H1 (cell line): ENCODE measurements around the gene DNAH10. TPM values are rescaled to one million over a fixed set of nuclear protein-coding genes. Genes with fewer than 3 reads are reported as not detected.

Experiments used
- CBX5 ChIP-seq: fragments of 300-800, 300-1000 bp; sonication (generic); IDR thresholded peaks from 2 replicates; pipeline ENCODE4 v1.7.1; 2016; ENCODE audit warnings: antibody characterized with exemption, low read length, low read depth
- CHD2 ChIP-seq: IDR thresholded peaks from 2 replicates; pipeline ENCODE4 v1.6.1; 2012; ENCODE audit warnings: low read length, improper control_type of control experiment
- GABPA ChIP-seq: IDR thresholded peaks from 2 replicates; pipeline ENCODE4 v1.6.1; 2011; ENCODE audit warnings: mild to moderate bottlenecking, low read length, moderate library complexity, borderline replicate concordance; ENCODE audit not compliant: insufficient read depth
- HDAC6 ChIP-seq: IDR thresholded peaks from one replicate; pipeline ENCODE4 v1.7.1; 2012; ENCODE audit warnings: low read depth, mild to moderate bottlenecking, inconsistent platforms, low read length, moderate library complexity
- JUND ChIP-seq: IDR thresholded peaks from 2 replicates; pipeline ENCODE4 v1.6.1; 2011; ENCODE audit warnings: mild to moderate bottlenecking, improper control_type of control experiment, low read length
- NANOG ChIP-seq: IDR thresholded peaks from 2 replicates; pipeline ENCODE4 v1.6.1; 2011; ENCODE audit warnings: low read length, low read depth, mild to moderate bottlenecking, inconsistent platforms; ENCODE audit not compliant: insufficient read depth, poor library complexity, severe bottlenecking
- SP1 ChIP-seq: IDR thresholded peaks from 2 replicates; pipeline ENCODE4 v1.6.1; 2011; ENCODE audit warnings: low read depth, low read length
- SP4 ChIP-seq: IDR thresholded peaks from 2 replicates; pipeline ENCODE4 v1.6.1; 2012; ENCODE audit warnings: low read length, inconsistent platforms
- polyA plus RNA-seq, 7 experiments: library from polyadenylated mRNA; depleted of rRNA in 3 of 7; stranded (reverse) in 5 of 7; unstranded in 2 of 7; fragments of >200 nt in 5 of 7; fragments of 200-250 nt in 2 of 7; gene quantifications; 1 replicate in 5 of 7; 2 replicates in 1 of 7; 4 replicates in 1 of 7; pipeline versions ENCODE4 v1.2.1 to v1.2.3, GENCODE V29; 2011 to 2013; ENCODE audit warnings: missing spikeins in 2 of 7, mixed read lengths in 2 of 7
- total RNA-seq: library from RNA; stranded (reverse); fragmentation: NEBNext Ultra II Directional; extraction: Animal tissue kit (Norgen Biotek cat#: 25700); gene quantifications from 2 replicates; pipeline ENCODE4 v1.2.1, GENCODE V29; 2021
- TF ChIP-seq, protein P1 (sequence below): fragments of 300-600 bp; sonication (generic); IDR thresholded peaks from 2 replicates; pipeline ENCODE4 v1.7.1; 2012; ENCODE audit warnings: low read length, moderate library complexity, mild to moderate bottlenecking, inconsistent platforms; ENCODE audit not compliant: insufficient replicate concordance
- TF ChIP-seq, protein P2 (sequence below): IDR thresholded peaks from 2 replicates; pipeline ENCODE4 v1.6.1; 2011; ENCODE audit warnings: low read depth, mild to moderate bottlenecking, low read length; ENCODE audit not compliant: insufficient read depth
- TF ChIP-seq, protein P3 (sequence below): IDR thresholded peaks from 2 replicates; pipeline ENCODE4 v1.6.1; 2012; ENCODE audit warnings: inconsistent platforms

The DNAH10 gene
- total and polyA plus RNA-seq, 2 of the 8 experiments (the other 6 are each of a cell fraction or from before 2014, with no cell fraction given): 0.02 to 0.24 TPM

DNA sequence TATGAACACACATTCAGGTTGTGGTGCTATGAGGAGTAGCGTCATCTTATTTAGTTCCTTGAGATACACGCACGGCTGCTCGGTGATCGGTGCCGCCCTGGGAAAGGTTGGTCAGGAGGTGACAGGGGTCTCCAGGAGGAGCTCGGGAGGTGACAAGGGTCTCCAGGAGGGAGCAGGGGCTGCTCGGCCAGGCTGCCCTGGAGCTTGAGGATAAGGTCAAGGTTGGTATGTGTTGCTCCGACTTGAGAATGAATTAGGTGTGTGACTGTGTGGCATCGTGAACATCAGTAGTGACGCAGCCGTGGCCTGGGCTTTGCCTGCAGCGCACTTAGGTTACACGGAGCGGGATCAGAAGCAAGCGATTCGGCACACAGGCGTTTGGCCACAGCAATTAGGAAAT is 174.4 kb downstream of the DNAH10 start (continued):
- TF ChIP-seq, protein P1, sequence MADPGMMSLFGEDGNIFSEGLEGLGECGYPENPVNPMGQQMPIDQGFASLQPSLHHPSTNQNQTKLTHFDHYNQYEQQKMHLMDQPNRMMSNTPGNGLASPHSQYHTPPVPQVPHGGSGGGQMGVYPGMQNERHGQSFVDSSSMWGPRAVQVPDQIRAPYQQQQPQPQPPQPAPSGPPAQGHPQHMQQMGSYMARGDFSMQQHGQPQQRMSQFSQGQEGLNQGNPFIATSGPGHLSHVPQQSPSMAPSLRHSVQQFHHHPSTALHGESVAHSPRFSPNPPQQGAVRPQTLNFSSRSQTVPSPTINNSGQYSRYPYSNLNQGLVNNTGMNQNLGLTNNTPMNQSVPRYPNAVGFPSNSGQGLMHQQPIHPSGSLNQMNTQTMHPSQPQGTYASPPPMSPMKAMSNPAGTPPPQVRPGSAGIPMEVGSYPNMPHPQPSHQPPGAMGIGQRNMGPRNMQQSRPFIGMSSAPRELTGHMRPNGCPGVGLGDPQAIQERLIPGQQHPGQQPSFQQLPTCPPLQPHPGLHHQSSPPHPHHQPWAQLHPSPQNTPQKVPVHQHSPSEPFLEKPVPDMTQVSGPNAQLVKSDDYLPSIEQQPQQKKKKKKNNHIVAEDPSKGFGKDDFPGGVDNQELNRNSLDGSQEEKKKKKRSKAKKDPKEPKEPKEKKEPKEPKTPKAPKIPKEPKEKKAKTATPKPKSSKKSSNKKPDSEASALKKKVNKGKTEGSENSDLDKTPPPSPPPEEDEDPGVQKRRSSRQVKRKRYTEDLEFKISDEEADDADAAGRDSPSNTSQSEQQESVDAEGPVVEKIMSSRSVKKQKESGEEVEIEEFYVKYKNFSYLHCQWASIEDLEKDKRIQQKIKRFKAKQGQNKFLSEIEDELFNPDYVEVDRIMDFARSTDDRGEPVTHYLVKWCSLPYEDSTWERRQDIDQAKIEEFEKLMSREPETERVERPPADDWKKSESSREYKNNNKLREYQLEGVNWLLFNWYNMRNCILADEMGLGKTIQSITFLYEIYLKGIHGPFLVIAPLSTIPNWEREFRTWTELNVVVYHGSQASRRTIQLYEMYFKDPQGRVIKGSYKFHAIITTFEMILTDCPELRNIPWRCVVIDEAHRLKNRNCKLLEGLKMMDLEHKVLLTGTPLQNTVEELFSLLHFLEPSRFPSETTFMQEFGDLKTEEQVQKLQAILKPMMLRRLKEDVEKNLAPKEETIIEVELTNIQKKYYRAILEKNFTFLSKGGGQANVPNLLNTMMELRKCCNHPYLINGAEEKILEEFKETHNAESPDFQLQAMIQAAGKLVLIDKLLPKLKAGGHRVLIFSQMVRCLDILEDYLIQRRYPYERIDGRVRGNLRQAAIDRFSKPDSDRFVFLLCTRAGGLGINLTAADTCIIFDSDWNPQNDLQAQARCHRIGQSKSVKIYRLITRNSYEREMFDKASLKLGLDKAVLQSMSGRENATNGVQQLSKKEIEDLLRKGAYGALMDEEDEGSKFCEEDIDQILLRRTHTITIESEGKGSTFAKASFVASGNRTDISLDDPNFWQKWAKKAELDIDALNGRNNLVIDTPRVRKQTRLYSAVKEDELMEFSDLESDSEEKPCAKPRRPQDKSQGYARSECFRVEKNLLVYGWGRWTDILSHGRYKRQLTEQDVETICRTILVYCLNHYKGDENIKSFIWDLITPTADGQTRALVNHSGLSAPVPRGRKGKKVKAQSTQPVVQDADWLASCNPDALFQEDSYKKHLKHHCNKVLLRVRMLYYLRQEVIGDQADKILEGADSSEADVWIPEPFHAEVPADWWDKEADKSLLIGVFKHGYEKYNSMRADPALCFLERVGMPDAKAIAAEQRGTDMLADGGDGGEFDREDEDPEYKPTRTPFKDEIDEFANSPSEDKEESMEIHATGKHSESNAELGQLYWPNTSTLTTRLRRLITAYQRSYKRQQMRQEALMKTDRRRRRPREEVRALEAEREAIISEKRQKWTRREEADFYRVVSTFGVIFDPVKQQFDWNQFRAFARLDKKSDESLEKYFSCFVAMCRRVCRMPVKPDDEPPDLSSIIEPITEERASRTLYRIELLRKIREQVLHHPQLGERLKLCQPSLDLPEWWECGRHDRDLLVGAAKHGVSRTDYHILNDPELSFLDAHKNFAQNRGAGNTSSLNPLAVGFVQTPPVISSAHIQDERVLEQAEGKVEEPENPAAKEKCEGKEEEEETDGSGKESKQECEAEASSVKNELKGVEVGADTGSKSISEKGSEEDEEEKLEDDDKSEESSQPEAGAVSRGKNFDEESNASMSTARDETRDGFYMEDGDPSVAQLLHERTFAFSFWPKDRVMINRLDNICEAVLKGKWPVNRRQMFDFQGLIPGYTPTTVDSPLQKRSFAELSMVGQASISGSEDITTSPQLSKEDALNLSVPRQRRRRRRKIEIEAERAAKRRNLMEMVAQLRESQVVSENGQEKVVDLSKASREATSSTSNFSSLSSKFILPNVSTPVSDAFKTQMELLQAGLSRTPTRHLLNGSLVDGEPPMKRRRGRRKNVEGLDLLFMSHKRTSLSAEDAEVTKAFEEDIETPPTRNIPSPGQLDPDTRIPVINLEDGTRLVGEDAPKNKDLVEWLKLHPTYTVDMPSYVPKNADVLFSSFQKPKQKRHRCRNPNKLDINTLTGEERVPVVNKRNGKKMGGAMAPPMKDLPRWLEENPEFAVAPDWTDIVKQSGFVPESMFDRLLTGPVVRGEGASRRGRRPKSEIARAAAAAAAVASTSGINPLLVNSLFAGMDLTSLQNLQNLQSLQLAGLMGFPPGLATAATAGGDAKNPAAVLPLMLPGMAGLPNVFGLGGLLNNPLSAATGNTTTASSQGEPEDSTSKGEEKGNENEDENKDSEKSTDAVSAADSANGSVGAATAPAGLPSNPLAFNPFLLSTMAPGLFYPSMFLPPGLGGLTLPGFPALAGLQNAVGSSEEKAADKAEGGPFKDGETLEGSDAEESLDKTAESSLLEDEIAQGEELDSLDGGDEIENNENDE: no peak
- TF ChIP-seq CHD2 (no peak), NANOG (no peak), SP1 (no peak), SP4 (no peak), HDAC6 (no peak), GABPA (no peak), JUND (no peak), CBX5 (no peak)
- TF ChIP-seq, protein P2, sequence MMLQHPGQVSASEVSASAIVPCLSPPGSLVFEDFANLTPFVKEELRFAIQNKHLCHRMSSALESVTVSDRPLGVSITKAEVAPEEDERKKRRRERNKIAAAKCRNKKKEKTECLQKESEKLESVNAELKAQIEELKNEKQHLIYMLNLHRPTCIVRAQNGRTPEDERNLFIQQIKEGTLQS: no peak
- TF ChIP-seq, protein P3, sequence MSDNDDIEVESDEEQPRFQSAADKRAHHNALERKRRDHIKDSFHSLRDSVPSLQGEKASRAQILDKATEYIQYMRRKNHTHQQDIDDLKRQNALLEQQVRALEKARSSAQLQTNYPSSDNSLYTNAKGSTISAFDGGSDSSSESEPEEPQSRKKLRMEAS: no peak
